Caco-2 (cell line): ENCODE results near the gene OLFML1. TPM values are rescaled to one million over a fixed set of nuclear protein-coding genes. Genes with fewer than 3 reads are reported as not detected.

ENCODE experiments used
- BruUV-seq: library from RNA; stranded (reverse); fragments of 400-500 nt; replicated peaks from 2 replicates; lab custom pipeline; 2021; lab: Mats Ljungman, UMichigan
- CTCF ChIA-PET: fragments of 300-600 bp; sonication (Branson Sonifier 250); formaldehyde crosslinking; loops from one replicate; lab custom pipeline; 2022; ENCODE audit warnings: antibody characterized with exemption; lab: Charles Lee
- POLR2A ChIA-PET: fragments of 300-600 bp; sonication (Branson Sonifier 250); formaldehyde crosslinking; loops from one replicate; lab custom pipeline; 2022; ENCODE audit warnings: antibody characterized with exemption; lab: Charles Lee
- DNase-seq, 2 experiments: peaks; one replicate each; pipeline versions ENCODE4 v3.0.0 to v3.0.0-alpha.2; 2020 to 2022
- H3K27me3 ChIP-seq: replicated peaks from 2 replicates; pipeline ENCODE4 v1.6.0; 2011; ENCODE audit warnings: low read length; ENCODE audit not compliant: control insufficient read depth, insufficient read depth
- H3K36me3 ChIP-seq: 2 replicates; pipeline ENCODE4 v1.5.1; 2011; ENCODE audit warnings: low read length; ENCODE audit not compliant: control insufficient read depth, insufficient read depth
- H3K4me1 ChIP-seq: fragments of 250-450 bp; sonication (Bioruptor Pico); 2 replicates; pipeline ENCODE4 v1.5.1; 2020; ENCODE audit warnings: mild to moderate bottlenecking
- H3K4me3 ChIP-seq: 2 replicates; pipeline ENCODE4 v1.5.1; 2011; ENCODE audit warnings: low read depth, mild to moderate bottlenecking, control low read depth, low read length
- H3K9me3 ChIP-seq: fragments of 250-450 bp; sonication (Bioruptor Pico); 2 replicates; pipeline ENCODE4 v1.5.1; 2020; ENCODE audit warnings: mild to moderate bottlenecking, moderate library complexity
- H3K27ac Mint-ChIP-seq: one replicate; pipeline ENCODE4 v1.8.0; 2022; ENCODE audit warnings: mixed read lengths; ENCODE audit not compliant: unreplicated experiment
- H3K27me3 Mint-ChIP-seq: one replicate; pipeline ENCODE4 v1.8.0; 2022; ENCODE audit warnings: mixed read lengths; ENCODE audit not compliant: insufficient read depth, unreplicated experiment
- H3K36me3 Mint-ChIP-seq: one replicate; pipeline ENCODE4 v1.8.0; 2022; ENCODE audit warnings: mild to moderate bottlenecking, mixed read lengths; ENCODE audit not compliant: insufficient read depth, unreplicated experiment
- H3K4me1 Mint-ChIP-seq: one replicate; pipeline ENCODE4 v1.8.0; 2022; ENCODE audit warnings: low read depth, mixed read lengths; ENCODE audit not compliant: unreplicated experiment
- H3K4me3 Mint-ChIP-seq: one replicate; pipeline ENCODE4 v1.8.0; 2022; ENCODE audit warnings: mild to moderate bottlenecking, moderate library complexity, mixed read lengths; ENCODE audit not compliant: unreplicated experiment
- H3K9me3 Mint-ChIP-seq: one replicate; pipeline ENCODE4 v1.8.0; 2022; ENCODE audit warnings: mixed read lengths; ENCODE audit not compliant: unreplicated experiment
- CTCF ChIP-seq, 2 experiments: fragments of 200-600 bp in 1 of 2; IDR thresholded peaks; 1 replicate in 1 of 2; 2 replicates in 1 of 2; pipeline versions ENCODE4 v1.5.1 to v1.8.0; 2011 to 2022; ENCODE audit warnings: antibody characterized with exemption in 1 of 2, control low read depth in 1 of 2, inconsistent platforms in 1 of 2, low read depth in 1 of 2, low read length in 1 of 2, mild to moderate bottlenecking in 1 of 2, moderate library complexity in 1 of 2; ENCODE audit not compliant: insufficient read depth in 1 of 2, severe bottlenecking in 1 of 2, unreplicated experiment in 1 of 2
- intact Hi-C: fragments of 100-400 bp; cut with micrococcal nuclease; formaldehyde crosslinking; loops from one replicate; pipeline ENCODE4 v1.10.0; 2022; ENCODE audit not compliant: unreplicated experiment
- total RNA-seq: library from RNA; stranded (reverse); gene quantifications from 2 replicates; pipeline ENCODE4 v1.2.3, GENCODE V29; 2022

OLFML1 gene
- total RNA-seq, 1 experiment from 2014 or later = 1.8 TPM

DNA sequence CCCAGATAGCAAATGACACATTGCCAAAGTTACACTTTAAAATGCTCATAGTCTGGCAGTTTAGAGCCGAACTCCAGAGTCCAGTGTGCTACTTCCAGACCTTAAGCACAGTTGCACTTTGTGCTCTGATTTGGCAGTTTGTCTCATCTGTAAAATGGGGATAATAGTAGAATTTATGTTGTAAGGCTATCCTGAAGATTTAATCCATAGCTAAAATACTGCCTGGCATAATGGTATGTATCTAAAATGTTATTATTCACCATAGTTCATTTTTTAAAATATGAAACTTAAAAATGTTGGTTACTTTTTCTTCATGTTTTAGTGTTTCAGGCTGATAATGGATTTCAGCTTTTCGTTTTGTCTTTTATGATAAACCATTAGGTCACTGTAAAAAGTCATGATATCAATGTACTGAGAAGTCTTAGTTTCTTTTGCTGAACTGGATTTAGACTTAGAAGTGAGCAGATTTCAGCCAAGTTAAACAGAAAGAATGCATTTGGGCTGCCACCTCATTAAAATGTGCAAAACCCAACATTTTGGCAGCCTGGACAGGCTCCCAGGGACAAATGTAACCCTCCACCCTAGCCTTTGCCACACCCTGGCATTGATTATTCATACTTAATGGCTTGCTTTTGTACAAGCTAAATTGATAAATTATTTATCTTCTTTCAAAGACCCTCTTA, 933 bp downstream of the OLFML1 start:
- intact Hi-C loops = no loop called here
- no peaks in the 10 kb centered on the region for H3K36me3 Mint-ChIP-seq
- no peaks in the 10 kb centered on the region for H3K27me3 Mint-ChIP-seq
- DNase-seq = no peak
- Histone ChIP-seq H3K27me3 (no peaks in the 10 kb centered on the region), H3K4me1 (peaks cover 21% of the 10 kb centered on the region), H3K4me3 (no peak overlapping the region), H3K36me3 (no peaks in the 10 kb centered on the region), H3K9me3 (no peaks in the 10 kb centered on the region)
- TF ChIP-seq CTCF (IDR thresholded peaks at IDR 0.05; ENCODE audit: insufficient read depth in 1 of 2, low read depth in 1 of 2, low read length in 1 of 2, severe bottlenecking in 1 of 2, unreplicated experiment in 1 of 2) = no peak
- no peak overlapping the region for H3K27ac Mint-ChIP-seq
- no peaks in the 10 kb centered on the region for H3K9me3 Mint-ChIP-seq
- H3K4me1 Mint-ChIP-seq = peaks cover 13% of the 10 kb centered on the region
- CTCF ChIA-PET = no interaction called here
- H3K4me3 Mint-ChIP-seq = peak overlapping the region; percentile 65
- POLR2A ChIA-PET = no interaction called here
- no TSS peak for BruUV-seq

GRCh38 chr11:7486781-7487140, 1.5 kb downstream of the OLFML1 start:
- ChIA-PET CTCF (interaction anchor here (0.5 to 0.7 kb wide), 2 partner anchors 25 to 755 kb away, joined by 3 to 4 read pairs; no protein-coding TSS in a partner anchor), POLR2A (no interaction called here)
- H3K27me3 Mint-ChIP-seq = no peaks in the 10 kb centered on the region
- H3K4me3 Mint-ChIP-seq = peak overlapping the region; percentile 15
- H3K36me3 Mint-ChIP-seq = no peaks in the 10 kb centered on the region
- no peak for DNase-seq
- peaks cover 13% of the 10 kb centered on the region for H3K4me1 Mint-ChIP-seq
- no TSS peak for BruUV-seq
- intact Hi-C loops = no loop called here
- no peak for TF ChIP-seq CTCF (IDR thresholded peaks at IDR 0.05; ENCODE audit: insufficient read depth in 1 of 2, low read depth in 1 of 2, low read length in 1 of 2, severe bottlenecking in 1 of 2, unreplicated experiment in 1 of 2)
- no peaks in the 10 kb centered on the region for H3K9me3 ChIP-seq
- no peaks in the 10 kb centered on the region for H3K27me3 ChIP-seq
- H3K36me3 ChIP-seq = no peaks in the 10 kb centered on the region
- no peak overlapping the region for H3K27ac Mint-ChIP-seq
- H3K4me1 ChIP-seq = peaks cover 21% of the 10 kb centered on the region
- no peaks in the 10 kb centered on the region for H3K9me3 Mint-ChIP-seq
- H3K4me3 ChIP-seq = no peak overlapping the region

DNA sequence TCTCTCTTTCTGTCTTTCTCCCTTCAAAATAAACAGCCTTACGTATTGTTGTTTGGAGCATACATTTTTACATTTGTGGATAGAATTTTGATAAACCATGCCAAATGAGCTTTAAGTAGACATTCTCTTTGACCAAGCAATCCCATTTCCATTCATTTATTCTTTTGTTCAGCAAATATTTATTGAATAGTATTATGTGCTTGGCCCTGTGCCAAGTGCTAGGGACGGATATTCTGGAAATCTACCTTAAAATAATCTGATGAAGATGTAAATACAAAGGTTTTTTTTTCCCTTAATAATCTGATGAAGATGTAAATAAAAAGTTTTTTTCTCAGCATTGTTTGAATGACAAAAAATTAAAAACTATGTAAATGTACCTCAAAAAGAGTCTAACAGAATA, 2.1 kb downstream of the OLFML1 start:
- no peak for DNase-seq
- Mint-ChIP-seq H3K36me3 (no peaks in the 10 kb centered on the region), H3K4me3 (no peak overlapping the region), H3K27ac (no peak overlapping the region), H3K27me3 (no peaks in the 10 kb centered on the region), H3K9me3 (no peaks in the 10 kb centered on the region), H3K4me1 (peaks cover 13% of the 10 kb centered on the region)
- Histone ChIP-seq H3K4me3 (no peak overlapping the region), H3K27me3 (no peaks in the 10 kb centered on the region), H3K9me3 (no peaks in the 10 kb centered on the region), H3K36me3 (no peaks in the 10 kb centered on the region), H3K4me1 (peaks cover 21% of the 10 kb centered on the region)
- TF ChIP-seq CTCF (IDR thresholded peaks at IDR 0.05; ENCODE audit: insufficient read depth in 1 of 2, low read depth in 1 of 2, low read length in 1 of 2, severe bottlenecking in 1 of 2, unreplicated experiment in 1 of 2) = no peak
- no TSS peak for BruUV-seq
- intact Hi-C loops = no loop called here
- ChIA-PET CTCF (interaction anchor here (0.5 to 0.7 kb wide), 2 partner anchors 24 to 754 kb away, joined by 3 to 4 read pairs; no protein-coding TSS in a partner anchor), POLR2A (no interaction called here)
